K562 (cell line): ENCODE measurements around the gene PPP1R37.

ENCODE experiments used
- ATF7 ChIP-seq: fragments of 450-650 bp; IDR thresholded peaks from 2 replicates; pipeline ENCODE4 v1.7.1; 2014; ENCODE audit warnings: mild to moderate bottlenecking, moderate library complexity
- CHD2 ChIP-seq: IDR thresholded peaks from 2 replicates; pipeline ENCODE4 v1.6.1; 2011; ENCODE audit warnings: low read depth, low read length
- CTCF ChIP-seq, 3 experiments: IDR thresholded peaks in 2 of 3; conservative IDR thresholded peaks in 1 of 3; 2 replicates each; pipeline ENCODE4 v1.5.1; 2011 to 2012; ENCODE audit warnings: low read length in 3 of 3, mild to moderate bottlenecking in 3 of 3, control low read depth in 2 of 3, improper control_type of control experiment in 1 of 3, inconsistent platforms in 1 of 3, low read depth in 1 of 3, mixed read lengths in 1 of 3, moderate library complexity in 1 of 3; ENCODE audit not compliant: insufficient read depth in 2 of 3
- E2F6 ChIP-seq, 2 experiments: IDR thresholded peaks; 2 replicates each; pipeline ENCODE4 v1.6.1; 2011; ENCODE audit warnings: borderline replicate concordance in 1 of 2, control low read depth in 1 of 2, low read depth in 1 of 2, low read length in 1 of 2, mild to moderate bottlenecking in 1 of 2, mixed read lengths in 1 of 2, moderate library complexity in 1 of 2; ENCODE audit not compliant: insufficient read depth in 1 of 2, insufficient read length in 1 of 2, poor library complexity in 1 of 2, severe bottlenecking in 1 of 2; ENCODE audit errors: extremely low read depth in 1 of 2
- ETV5 ChIP-seq: sonication (generic); formaldehyde crosslinking; IDR thresholded peaks from 2 replicates; pipeline ENCODE4 v1.4.0; 2020; ENCODE audit warnings: low read depth, mild to moderate bottlenecking, missing genetic modification reagents
- FOXK2 ChIP-seq, 2 experiments: fragments of 450-650 bp; IDR thresholded peaks in 1 of 2; conservative IDR thresholded peaks in 1 of 2; 2 replicates each; pipeline ENCODE4 v1.6.1; 2016; ENCODE audit warnings: low read depth in 2 of 2, mild to moderate bottlenecking in 1 of 2
- HDGF ChIP-seq: fragments of 450-650 bp; IDR thresholded peaks from 2 replicates; pipeline ENCODE4 v1.6.1; 2016
- HMGN3 ChIP-seq: IDR thresholded peaks from 2 replicates; pipeline ENCODE4 v1.6.1; 2011; ENCODE audit warnings: borderline replicate concordance, low read depth, mild to moderate bottlenecking, mixed read lengths, low read length; ENCODE audit not compliant: insufficient read length; ENCODE audit errors: extremely low read depth
- HNRNPH1 ChIP-seq: fragments of 200-400 bp; formaldehyde crosslinking; optimal IDR thresholded peaks from 2 replicates; pipeline ENCODE3; 2017; ENCODE audit warnings: low read depth, mild to moderate bottlenecking, low read length, moderate library complexity
- MAFF ChIP-seq: IDR thresholded peaks from 2 replicates; pipeline ENCODE4 v1.6.1; 2012; ENCODE audit warnings: low read length, improper control_type of control experiment
- MED1 ChIP-seq: sonication (generic); formaldehyde crosslinking; IDR thresholded peaks from 2 replicates; pipeline ENCODE4 v1.8.1; 2023; ENCODE audit warnings: missing genetic modification reagents, borderline replicate concordance
- RBM17 ChIP-seq: fragments of 200-400 bp; formaldehyde crosslinking; IDR thresholded peaks from 2 replicates; pipeline ENCODE4 v1.6.1; 2017; ENCODE audit warnings: low read depth, mild to moderate bottlenecking, low read length, borderline replicate concordance
- RFX5 ChIP-seq: IDR thresholded peaks from 2 replicates; pipeline ENCODE4 v1.6.1; 2011; ENCODE audit warnings: low read depth, mild to moderate bottlenecking, improper control_type of control experiment, low read length
- ZFP1 ChIP-seq: fragments of 450-650 bp; formaldehyde crosslinking; IDR thresholded peaks from 2 replicates; pipeline ENCODE4 v1.4.0; 2020; ENCODE audit warnings: mild to moderate bottlenecking, mixed read lengths

- TF ChIP-seq HNRNPH1: no peak
- no peak for TF ChIP-seq FOXK2 (conservative IDR thresholded peaks at IDR 0.05 in 1 of 2, IDR thresholded peaks at IDR 0.05 in 1 of 2; ENCODE audit: low read depth in 2 of 2)
- no peak for TF ChIP-seq HDGF
- no peak for TF ChIP-seq ETV5 (CRISPR knock-in tag)
- no peak for TF ChIP-seq CTCF (IDR thresholded peaks at IDR 0.05 in 2 of 3, conservative IDR thresholded peaks at IDR 0.05 in 1 of 3; ENCODE audit: insufficient read depth in 2 of 3, low read depth in 1 of 3, low read length in 3 of 3)
- TF ChIP-seq ATF7: no peak
- no peak for TF ChIP-seq E2F6 (IDR thresholded peaks at IDR 0.05; ENCODE audit: borderline replicate concordance in 1 of 2, extremely low read depth in 1 of 2, insufficient read depth in 1 of 2, insufficient read length in 1 of 2, low read depth in 1 of 2, low read length in 1 of 2, poor library complexity in 1 of 2, severe bottlenecking in 1 of 2)
- TF ChIP-seq RBM17: no peak
- no peak for TF ChIP-seq RFX5
- no peak for TF ChIP-seq ZFP1 (CRISPR knock-in tag)
- no peak for TF ChIP-seq MED1
- no peak for TF ChIP-seq HMGN3
- TF ChIP-seq CHD2: no peak
- TF ChIP-seq MAFF: no peak
Measured at GRCh38 chr19:45110851-45111266, 17.9 kb downstream of the PPP1R37 start.
